Fibroblast of skin of abdomen (primary cell): ENCODE measurements around the gene ZC3H12D. TPM values are rescaled to one million over a fixed set of nuclear protein-coding genes. Genes with fewer than 3 reads are reported as not detected.
A peak's percentile ranks its signal among the peaks of the same experiment; 100 is the strongest.
"Not testable (repeated sequence)": the region's sequence is repeated elsewhere in the genome, so short reads cannot be mapped to it uniquely, and the experiment has no call there.

Source experiments
- DNase-seq: peaks from one replicate; pipeline ENCODE4 v3.0.0-alpha.2; 2013
- polyA plus RNA-seq, 2 experiments: library from polyadenylated mRNA; unstranded; fragments of 120-200 nt; gene quantifications; one replicate each; pipeline ENCODE4 v1.2.1, GENCODE V29; 2013; ENCODE audit not compliant: insufficient read length in 2 of 2

The ZC3H12D gene
- polyA plus RNA-seq (2013, experiment 1 of 2; ENCODE audit: insufficient read length): 0.10 TPM
- polyA plus RNA-seq (2013, experiment 2 of 2; ENCODE audit: insufficient read length): 0.09 TPM

- peak; percentile 21 for DNase-seq
Observed at GRCh38 chr6:149484733-149485700, at the start of gene ZC3H12D. TSS of gene ZC3H12D (minus strand) at chr6:149485014. CDS start at chr6:149474543, 10,471 bp downstream.

- no peak for DNase-seq
Observed at GRCh38 chr6:149529650-149530049, 44.8 kb upstream of the ZC3H12D start.

GRCh38 chr6:149515494-149515893 lies 30.7 kb upstream of the ZC3H12D start:
- no peak for DNase-seq

- peak; percentile 44 for DNase-seq
Observed at GRCh38 chr6:149513915-149514314, 29.1 kb upstream of the ZC3H12D start.

GRCh38 chr6:149510793-149511512 lies 26.1 kb upstream of the ZC3H12D start:
- DNase-seq: no peak

- DNase-seq: no peak
Observed at GRCh38 chr6:149508485-149508884, 23.7 kb upstream of the ZC3H12D start.

- DNase-seq: no peak
Observed at GRCh38 chr6:149503872-149504271, 19.1 kb upstream of the ZC3H12D start.

GRCh38 chr6:149503276-149503675 lies 18.5 kb upstream of the ZC3H12D start:
- no peak for DNase-seq

- no peak for DNase-seq
Observed at GRCh38 chr6:149501768-149502167, 17.0 kb upstream of the ZC3H12D start.

GRCh38 chr6:149501201-149501600 lies 16.4 kb upstream of the ZC3H12D start:
- no peak for DNase-seq

- no peak for DNase-seq
Observed at GRCh38 chr6:149500096-149500495, 15.3 kb upstream of the ZC3H12D start.

- peak; percentile 93 for DNase-seq
Observed at GRCh38 chr6:149499066-149499465, 14.3 kb upstream of the ZC3H12D start.

- no peak for DNase-seq
Observed at GRCh38 chr6:149497365-149497764, 12.6 kb upstream of the ZC3H12D start.

- peak; percentile 43 for DNase-seq
Observed at GRCh38 chr6:149496597-149496996, 11.8 kb upstream of the ZC3H12D start.

- not testable (repeated sequence) for DNase-seq
Observed at GRCh38 chr6:149495349-149496016, 10.7 kb upstream of the ZC3H12D start.

GRCh38 chr6:149494810-149495209 lies 10.0 kb upstream of the ZC3H12D start:
- DNase-seq: not testable (repeated sequence)

- no peak for DNase-seq
Observed at GRCh38 chr6:149493761-149494320, 9.0 kb upstream of the ZC3H12D start.

- DNase-seq: no peak
Observed at GRCh38 chr6:149492798-149493343, 8.1 kb upstream of the ZC3H12D start.

GRCh38 chr6:149489967-149490366 lies 5.2 kb upstream of the ZC3H12D start:
- DNase-seq: no peak

GRCh38 chr6:149488815-149489214 lies 4.0 kb upstream of the ZC3H12D start:
- DNase-seq: no peak

GRCh38 chr6:149487316-149487715 lies 2.5 kb upstream of the ZC3H12D start:
- no peak for DNase-seq
